Natural killer cell (primary cell): Measurements from ENCODE around the gene MPZL1. TPM values are rescaled to one million over a fixed set of nuclear protein-coding genes. Genes with fewer than 3 reads are reported as not detected.

Source experiments
- ATAC-seq, 3 donors: fragments of 150-1000 bp in 2 of 3; fragments of 200-7000 bp in 1 of 3; cut with Tn5 transposase; 1 replicate in 1 of 3; 2 replicates in 2 of 3; pipeline ENCODE4 v1.10.0; 2021; ENCODE audit warnings: mild to moderate bottlenecking in 2 of 3, moderate library complexity in 2 of 3
- DNase-seq, 2 donors: peaks; one replicate each; pipeline versions ENCODE4 v3.0.0 to v3.0.0-alpha.2; 2013 to 2021; ENCODE audit warnings: mixed read lengths in 1 of 2
- H3K27ac ChIP-seq: one replicate; pipeline ENCODE4 v1.5.1; 2013; ENCODE audit warnings: mild to moderate bottlenecking, low read length
- H3K27me3 ChIP-seq: one replicate; pipeline ENCODE4 v1.6.1; 2013; ENCODE audit warnings: low read length; ENCODE audit not compliant: control insufficient read depth, insufficient read depth
- H3K36me3 ChIP-seq: one replicate; pipeline ENCODE4 v1.6.1; 2013; ENCODE audit warnings: low read length; ENCODE audit not compliant: control insufficient read depth, insufficient read depth
- H3K4me1 ChIP-seq: one replicate; pipeline ENCODE4 v1.6.1; 2013; ENCODE audit warnings: low read length; ENCODE audit not compliant: control insufficient read depth, insufficient read depth
- H3K4me3 ChIP-seq: one replicate; pipeline ENCODE4 v1.5.1; 2013; ENCODE audit warnings: low read length
- H3K9me3 ChIP-seq: one replicate; pipeline ENCODE4 v1.6.1; 2013; ENCODE audit warnings: low read length; ENCODE audit not compliant: control insufficient read depth, insufficient read depth
- H3K27ac Mint-ChIP-seq, 2 donors: one replicate each; pipeline ENCODE4 v1.8.0; 2022; ENCODE audit warnings: mild to moderate bottlenecking in 2 of 2, mixed read lengths in 2 of 2, moderate library complexity in 1 of 2
- H3K27me3 Mint-ChIP-seq, 2 donors: one replicate each; pipeline ENCODE4 v1.8.0; 2022; ENCODE audit warnings: low read depth in 2 of 2, mixed read lengths in 2 of 2
- H3K36me3 Mint-ChIP-seq: one replicate; pipeline ENCODE4 v1.8.0; 2022; ENCODE audit warnings: mixed read lengths
- H3K4me1 Mint-ChIP-seq, 2 donors: one replicate each; pipeline ENCODE4 v1.8.0; 2022; ENCODE audit warnings: mixed read lengths in 2 of 2
- H3K4me3 Mint-ChIP-seq: one replicate; pipeline ENCODE4 v1.8.0; 2022; ENCODE audit warnings: mild to moderate bottlenecking, moderate library complexity, mixed read lengths
- H3K9me3 Mint-ChIP-seq, 2 donors: one replicate each; pipeline ENCODE4 v1.8.0; 2022; ENCODE audit warnings: mixed read lengths in 2 of 2
- WGBS: methylation state at CpG from one replicate; pipeline ENCODE4 v1.1.7; 2013; ENCODE audit warnings: missing lambda C conversion rate; ENCODE audit not compliant: insufficient coverage; 5-methylcytosine and 5-hydroxymethylcytosine counted together
- intact Hi-C: fragments of 100-400 bp; cut with micrococcal nuclease; formaldehyde crosslinking; loops from one replicate; pipeline ENCODE4 v1.14.2; 2022
- total RNA-seq, 4 donors: library from RNA; stranded (reverse); fragments of 120-200 nt in 1 of 4; gene quantifications; one replicate each; pipeline versions ENCODE4 v1.2.3 to v1.2.4, GENCODE V29; 2013 to 2022
- TF ChIP-seq, protein P1 (sequence below): fragments of 200-600 bp; IDR thresholded peaks from one replicate; pipeline ENCODE4 v1.8.0; 2022; ENCODE audit warnings: antibody characterized with exemption

The MPZL1 gene
- total RNA-seq, 3 donors from 2014 or later (not counting 1 experiment from before 2014, with no cell fraction given), result 3.4 to 4.6 (median 4.0) TPM

DNA sequence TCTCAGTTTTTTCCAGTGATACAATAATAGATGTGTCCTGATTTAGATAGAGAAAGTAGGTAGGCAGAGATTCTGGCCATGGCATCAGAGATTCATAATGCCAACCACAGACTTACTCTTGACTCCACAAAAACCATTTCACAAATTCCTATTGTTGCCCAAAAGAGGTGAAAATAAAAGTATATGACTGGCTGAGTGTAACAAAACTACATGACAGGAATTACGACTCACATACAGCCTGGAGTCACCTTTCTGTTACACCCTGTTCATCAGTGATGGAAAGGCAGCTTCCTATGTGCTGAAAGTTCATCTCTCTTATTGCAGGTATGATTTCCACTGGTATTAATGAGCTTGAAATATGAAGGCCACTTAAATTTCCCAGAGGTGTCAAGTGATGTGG, 72.3 kb downstream of the MPZL1 start:
- no peaks in the 10 kb centered on the region for H3K9me3 Mint-ChIP-seq
- no peaks in the 10 kb centered on the region for H3K4me1 Mint-ChIP-seq
- no peaks in the 10 kb centered on the region for H3K27me3 ChIP-seq
- H3K9me3 ChIP-seq, result no peaks in the 10 kb centered on the region
- 88% methylated on average over 1 of the region's 1 CpG for WGBS
- no peaks in the 10 kb centered on the region for H3K36me3 ChIP-seq
- no peaks in the 10 kb centered on the region for H3K27me3 Mint-ChIP-seq
- intact Hi-C loops, result no loop called here
- H3K4me3 ChIP-seq, result no peak overlapping the region
- H3K36me3 Mint-ChIP-seq, result no peaks in the 10 kb centered on the region
- no peaks in the 10 kb centered on the region for H3K4me1 ChIP-seq
- no peak overlapping the region for H3K27ac ChIP-seq
- ATAC-seq (no peak), DNase-seq (no peak)
- no peak overlapping the region for H3K4me3 Mint-ChIP-seq
- TF ChIP-seq, protein P1, sequence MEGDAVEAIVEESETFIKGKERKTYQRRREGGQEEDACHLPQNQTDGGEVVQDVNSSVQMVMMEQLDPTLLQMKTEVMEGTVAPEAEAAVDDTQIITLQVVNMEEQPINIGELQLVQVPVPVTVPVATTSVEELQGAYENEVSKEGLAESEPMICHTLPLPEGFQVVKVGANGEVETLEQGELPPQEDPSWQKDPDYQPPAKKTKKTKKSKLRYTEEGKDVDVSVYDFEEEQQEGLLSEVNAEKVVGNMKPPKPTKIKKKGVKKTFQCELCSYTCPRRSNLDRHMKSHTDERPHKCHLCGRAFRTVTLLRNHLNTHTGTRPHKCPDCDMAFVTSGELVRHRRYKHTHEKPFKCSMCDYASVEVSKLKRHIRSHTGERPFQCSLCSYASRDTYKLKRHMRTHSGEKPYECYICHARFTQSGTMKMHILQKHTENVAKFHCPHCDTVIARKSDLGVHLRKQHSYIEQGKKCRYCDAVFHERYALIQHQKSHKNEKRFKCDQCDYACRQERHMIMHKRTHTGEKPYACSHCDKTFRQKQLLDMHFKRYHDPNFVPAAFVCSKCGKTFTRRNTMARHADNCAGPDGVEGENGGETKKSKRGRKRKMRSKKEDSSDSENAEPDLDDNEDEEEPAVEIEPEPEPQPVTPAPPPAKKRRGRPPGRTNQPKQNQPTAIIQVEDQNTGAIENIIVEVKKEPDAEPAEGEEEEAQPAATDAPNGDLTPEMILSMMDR, result no peak
- no peak overlapping the region for H3K27ac Mint-ChIP-seq

DNA sequence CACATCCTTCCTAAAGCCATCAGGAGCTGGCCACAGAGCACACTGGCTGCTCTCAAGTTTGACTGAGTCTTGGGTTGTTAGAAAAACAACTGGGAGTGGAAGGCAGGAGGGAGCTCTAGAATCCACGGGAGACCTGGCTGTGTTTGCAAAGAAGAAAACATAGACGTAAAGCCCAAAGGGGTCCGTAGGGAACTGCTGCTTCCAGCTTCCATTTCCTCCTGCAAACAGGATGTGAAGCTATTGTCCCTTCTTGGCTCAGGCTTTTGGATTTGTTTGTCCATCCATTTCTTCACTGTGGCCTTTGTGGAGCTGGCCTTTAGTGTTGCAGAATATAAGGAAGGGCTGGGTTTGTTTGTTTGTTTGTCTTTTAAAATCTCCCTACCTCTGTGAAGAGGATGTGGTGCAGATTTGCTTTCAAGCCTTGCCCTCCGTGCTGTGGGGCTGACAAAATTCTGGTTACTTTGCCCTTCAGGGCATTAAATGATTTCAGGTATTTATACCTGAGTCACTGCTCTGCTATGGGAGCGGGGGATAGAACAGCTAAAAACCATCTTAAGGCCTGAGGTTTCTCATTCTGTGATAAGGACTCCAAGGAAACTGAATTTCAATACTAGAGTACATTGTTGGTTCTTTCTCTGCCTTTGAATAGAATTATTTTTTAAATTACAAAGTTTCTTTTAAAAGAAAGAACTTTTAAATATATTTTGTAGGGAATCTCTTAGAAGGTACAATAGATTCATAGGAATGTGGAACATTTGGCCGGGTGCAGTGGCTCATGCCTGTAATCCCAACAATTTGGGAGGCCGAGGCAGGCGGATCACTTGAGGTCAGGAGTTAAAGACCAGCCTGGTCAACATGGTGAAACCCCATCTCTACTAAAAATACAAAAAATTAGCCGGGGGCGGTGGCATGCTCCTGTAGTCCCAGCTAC, 74.3 kb downstream of the MPZL1 start:
- Mint-ChIP-seq H3K36me3 (no peaks in the 10 kb centered on the region), H3K4me3 (no peak overlapping the region), H3K4me1 (no peaks in the 10 kb centered on the region), H3K9me3 (no peaks in the 10 kb centered on the region), H3K27me3 (no peaks in the 10 kb centered on the region), H3K27ac (no peak overlapping the region)
- TF ChIP-seq, protein P1, result no peak
- no peaks in the 10 kb centered on the region for H3K4me1 ChIP-seq
- no peak overlapping the region for H3K4me3 ChIP-seq
- no peaks in the 10 kb centered on the region for H3K27me3 ChIP-seq
- H3K27ac ChIP-seq, result no peak overlapping the region
- intact Hi-C loops, result no loop called here
- no peaks in the 10 kb centered on the region for H3K9me3 ChIP-seq
- no peak for ATAC-seq
- no peak for DNase-seq
- 87% methylated on average over 8 of the region's 10 CpGs for WGBS
- H3K36me3 ChIP-seq, result no peaks in the 10 kb centered on the region

DNA sequence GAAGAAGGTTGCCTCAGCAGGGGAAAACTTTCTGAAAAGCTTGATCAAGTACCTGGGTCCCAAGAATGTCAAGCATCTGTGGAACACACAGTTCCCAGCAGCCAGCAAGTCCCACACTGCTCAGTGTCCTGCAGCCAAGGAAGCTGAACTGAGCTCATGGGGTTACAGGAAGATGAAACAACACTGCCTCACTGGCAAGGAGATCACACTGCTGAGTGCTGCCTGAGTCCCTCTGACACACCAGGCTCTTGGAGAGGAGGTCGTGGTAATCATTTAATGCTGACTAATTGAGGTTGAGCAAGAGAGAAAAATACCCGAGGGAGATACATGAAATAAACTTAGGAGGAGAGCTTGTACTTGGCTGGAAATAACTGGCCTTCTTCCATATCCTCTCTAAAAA, 75.2 kb downstream of the MPZL1 start:
- H3K36me3 ChIP-seq, result no peaks in the 10 kb centered on the region
- H3K27ac Mint-ChIP-seq, result no peak overlapping the region
- H3K9me3 ChIP-seq, result no peaks in the 10 kb centered on the region
- H3K27ac ChIP-seq, result no peak overlapping the region
- DNase-seq, result no peak
- H3K4me3 ChIP-seq, result no peak overlapping the region
- no peak for ATAC-seq
- H3K27me3 ChIP-seq, result no peaks in the 10 kb centered on the region
- H3K4me3 Mint-ChIP-seq, result no peak overlapping the region
- H3K4me1 Mint-ChIP-seq, result no peaks in the 10 kb centered on the region
- no peaks in the 10 kb centered on the region for H3K36me3 Mint-ChIP-seq
- TF ChIP-seq, protein P1, result no peak
- no peaks in the 10 kb centered on the region for H3K9me3 Mint-ChIP-seq
- intact Hi-C loops, result no loop called here
- H3K4me1 ChIP-seq, result no peaks in the 10 kb centered on the region
- 0% methylated on average over 1 of the region's 2 CpGs for WGBS
- no peaks in the 10 kb centered on the region for H3K27me3 Mint-ChIP-seq
